ENCODE data around the gene NF1.
"Not testable (repeated sequence)": the region's sequence is repeated elsewhere in the genome, so short reads cannot be mapped to it uniquely, and the experiment has no call there.

The NF1 gene

DNA sequence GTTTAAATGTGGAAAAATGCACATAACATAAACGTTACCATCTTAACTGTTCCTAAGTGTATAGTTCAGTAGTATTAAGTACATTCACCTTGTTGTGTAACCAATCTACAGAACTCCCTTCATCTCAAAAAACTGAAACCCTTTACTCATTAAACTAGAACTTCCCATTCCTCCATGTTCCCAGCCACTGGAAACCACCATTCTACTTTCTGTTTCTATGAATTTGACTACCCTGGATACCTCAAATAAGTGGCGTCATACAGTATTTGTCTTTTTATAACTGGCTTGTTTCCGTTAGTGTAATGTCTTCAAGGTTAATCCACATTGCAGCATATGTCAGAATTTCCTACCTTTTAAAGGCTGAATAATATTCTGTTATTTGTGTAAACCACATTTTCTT is 38.2 kb downstream of the NF1 start:
- no peak for DNase-seq (ENCODE audit: low spot score)

DNA sequence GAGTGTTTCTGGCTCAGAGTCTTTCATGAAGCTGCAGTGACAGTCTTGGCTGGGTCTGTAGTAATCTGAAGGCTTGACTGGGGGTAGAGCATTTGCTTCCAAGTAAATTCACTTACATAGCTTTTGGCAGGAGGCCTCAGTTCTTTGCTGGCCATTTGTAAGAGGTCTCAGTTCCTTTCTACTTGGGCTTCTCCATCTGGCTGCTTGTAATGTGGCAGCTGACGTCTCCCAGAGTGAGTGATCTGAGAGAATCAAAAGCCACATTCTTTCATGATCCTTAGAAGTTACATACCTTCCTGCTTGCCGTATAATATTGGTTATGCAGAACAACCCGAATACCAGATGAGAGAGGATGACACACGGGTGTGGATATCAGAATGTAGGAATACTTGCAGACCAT is 39.8 kb downstream of the NF1 start:
- DNase-seq (ENCODE audit: low spot score), result no peak

DNA sequence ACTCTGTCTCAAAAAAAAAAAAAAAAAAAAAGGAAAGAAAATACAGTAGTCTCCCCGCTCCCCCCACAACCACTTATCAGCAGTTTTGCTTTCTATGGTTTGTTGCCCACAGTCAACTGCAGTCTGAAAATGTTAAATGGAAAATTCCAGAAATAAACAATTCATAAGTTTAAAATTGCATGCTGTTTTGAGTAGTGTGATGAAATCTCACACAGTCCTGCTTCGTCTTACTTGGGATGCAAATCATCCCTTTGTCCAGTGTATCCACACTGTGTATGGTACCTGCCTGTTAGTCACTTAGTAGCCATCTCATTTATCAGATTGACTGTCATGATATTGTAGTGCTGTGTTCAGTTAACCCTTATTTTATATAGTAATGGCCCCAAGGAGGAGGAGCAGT is 41.5 kb downstream of the NF1 start:
- DNase-seq (ENCODE audit: low spot score), result no peak

DNA sequence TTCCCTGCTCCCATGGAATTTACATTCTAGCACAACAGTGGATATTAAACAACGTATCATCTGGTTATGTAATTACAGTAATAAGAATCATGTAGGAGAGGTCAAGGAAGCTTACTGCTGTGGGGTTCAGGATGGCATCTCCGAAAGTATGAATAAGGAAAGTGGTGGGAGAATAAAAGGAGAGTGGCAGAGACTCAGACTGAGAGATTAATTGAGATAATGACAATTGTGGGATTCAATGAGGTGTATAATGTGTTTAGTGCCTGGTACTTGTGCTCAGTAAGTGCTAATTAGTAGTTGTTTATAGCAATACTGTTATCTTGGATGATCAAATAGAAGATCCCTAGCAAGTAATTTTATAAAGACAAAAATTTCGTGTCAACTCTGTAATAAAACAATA is 45.3 kb downstream of the NF1 start:
- no peak for DNase-seq (ENCODE audit: low spot score)

GRCh38 chr17:31144428-31144827 is 49.7 kb downstream of the NF1 start:
- no peak for DNase-seq (ENCODE audit: low spot score)

DNA sequence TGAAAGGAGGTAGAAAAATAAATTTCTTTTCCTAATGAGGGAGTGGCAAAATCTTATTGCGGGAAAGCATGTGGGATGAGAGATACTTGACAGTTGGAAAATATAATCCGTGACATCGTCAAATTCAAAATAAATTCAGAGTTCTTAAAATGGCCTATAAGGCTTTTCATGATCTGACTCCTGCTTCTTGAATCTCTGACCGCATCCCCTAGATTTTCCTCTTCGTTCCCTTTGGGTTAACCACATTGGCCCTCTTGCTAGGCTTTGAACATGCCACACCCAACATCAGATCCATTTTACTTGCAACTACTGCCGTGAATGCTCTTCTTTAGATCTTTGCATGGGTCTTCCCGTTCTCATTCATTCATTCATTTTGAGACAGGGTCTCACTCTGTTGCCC is 50.1 kb downstream of the NF1 start:
- DNase-seq (ENCODE audit: low spot score), result no peak

- DNase-seq (ENCODE audit: low spot score), result no peak
Observed at GRCh38 chr17:31147507-31148202, 52.9 kb downstream of the NF1 start.

DNA sequence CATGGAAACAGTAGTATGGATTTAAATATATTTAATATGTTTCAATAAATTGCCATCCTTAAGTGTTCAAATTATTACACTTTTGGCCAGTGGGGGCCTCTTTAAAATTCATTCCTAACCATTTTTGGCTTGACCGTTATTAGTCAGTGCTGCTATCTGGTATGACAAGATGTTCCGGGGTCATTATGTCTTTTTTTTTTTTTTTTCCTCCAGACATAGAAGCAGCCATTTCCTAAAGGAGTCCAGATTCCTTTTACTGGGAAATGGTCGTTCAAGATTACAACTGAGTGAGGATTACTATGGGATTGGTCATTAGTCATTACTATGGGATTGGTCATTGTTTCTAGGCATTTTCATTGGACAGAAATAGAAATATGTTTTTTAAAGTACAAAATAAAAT is 53.4 kb downstream of the NF1 start:
- no peak for DNase-seq (ENCODE audit: low spot score)

- DNase-seq (ENCODE audit: low spot score), result no peak
Observed at GRCh38 chr17:31152271-31152670, 57.5 kb downstream of the NF1 start.

DNA sequence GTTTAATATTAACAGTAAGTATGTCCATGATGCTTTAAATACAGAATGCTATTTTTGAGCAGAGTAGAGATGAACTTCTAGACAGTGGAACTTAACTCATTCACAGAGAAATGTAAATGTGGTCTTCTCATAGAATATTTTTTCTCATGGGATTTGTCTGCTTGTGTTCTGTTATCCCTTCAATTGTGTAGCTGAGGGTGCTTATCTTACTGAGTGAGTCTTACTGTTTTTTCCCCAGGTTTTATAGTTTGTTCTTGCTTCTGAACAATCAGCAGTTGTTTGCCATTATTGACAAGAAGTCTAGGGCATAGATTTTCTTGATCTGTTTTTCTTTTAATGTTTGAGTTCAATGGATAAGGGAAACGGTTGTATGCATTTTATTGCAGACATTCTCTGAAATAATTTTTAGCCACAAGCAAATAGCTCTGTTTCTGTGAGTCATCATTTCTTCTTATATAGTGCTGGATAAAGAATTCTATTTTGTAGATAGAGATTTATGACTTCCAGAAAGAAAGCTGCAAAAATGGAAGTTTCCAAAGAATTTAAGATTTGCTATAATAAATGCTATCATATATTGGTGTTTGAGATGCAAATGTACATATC is 60.5 kb downstream of the NF1 start:
- DNase-seq (ENCODE audit: low spot score), result no peak

- no peak for DNase-seq (ENCODE audit: low spot score)
Observed at GRCh38 chr17:31156326-31156725, 61.5 kb downstream of the NF1 start.

- DNase-seq (ENCODE audit: low spot score), result not testable (repeated sequence)
Observed at GRCh38 chr17:31156864-31157263, 62.1 kb downstream of the NF1 start.

- DNase-seq (ENCODE audit: low spot score), result no peak
Observed at GRCh38 chr17:31158746-31159377, 64.1 kb downstream of the NF1 start.

- DNase-seq (ENCODE audit: low spot score), result no peak
Observed at GRCh38 chr17:31163091-31163781, 68.5 kb downstream of the NF1 start.

DNA sequence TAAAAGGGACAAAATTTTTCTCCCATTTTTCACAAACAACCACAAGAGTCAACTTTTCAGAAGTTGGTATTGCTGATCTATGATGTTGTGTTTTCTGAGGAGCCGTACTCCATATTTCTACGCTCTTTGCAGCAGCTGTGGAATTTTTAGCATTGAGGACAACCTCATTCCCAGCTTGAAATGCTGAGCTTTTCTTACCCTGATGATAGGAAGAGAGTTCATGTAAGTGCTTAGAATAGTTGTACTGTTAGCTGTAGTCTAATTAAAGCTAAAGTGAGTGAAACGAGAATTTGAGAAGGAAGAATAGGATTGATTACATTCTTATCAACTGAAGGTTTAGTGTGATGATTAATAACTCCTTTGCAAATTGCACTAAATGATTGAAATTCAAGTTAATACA is 72.3 kb downstream of the NF1 start:
- no peak for DNase-seq (ENCODE audit: low spot score)

- DNase-seq (ENCODE audit: low spot score), result no peak
Observed at GRCh38 chr17:31171701-31172100, 76.9 kb downstream of the NF1 start.

- DNase-seq (ENCODE audit: low spot score), result no peak
Observed at GRCh38 chr17:31172388-31172787, 77.6 kb downstream of the NF1 start.

GRCh38 chr17:31174215-31174614 is 79.4 kb downstream of the NF1 start:
- no peak for DNase-seq (ENCODE audit: low spot score)

DNA sequence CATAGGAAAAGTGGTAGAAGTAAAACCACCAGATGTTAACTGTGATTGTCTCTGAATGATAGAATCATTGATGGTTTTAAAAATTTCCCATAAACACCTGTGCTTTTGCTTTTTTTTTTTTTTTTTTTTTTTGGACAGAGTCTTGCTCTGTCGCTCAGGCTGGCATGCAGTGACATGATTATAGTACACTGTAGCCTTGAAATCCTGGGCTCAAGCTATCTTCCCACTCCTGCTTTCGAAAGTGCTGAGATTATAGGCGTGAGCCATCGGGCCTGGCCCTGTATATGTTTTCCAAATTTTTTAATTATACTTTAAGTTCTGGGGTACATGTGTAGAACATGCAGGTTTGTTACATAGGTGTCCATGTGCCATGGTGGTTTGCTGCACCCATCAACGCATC is 80.5 kb downstream of the NF1 start:
- DNase-seq (ENCODE audit: low spot score), result no peak

- not testable (repeated sequence) for DNase-seq (ENCODE audit: low spot score)
Observed at GRCh38 chr17:31176143-31176542, 81.4 kb downstream of the NF1 start.

DNA sequence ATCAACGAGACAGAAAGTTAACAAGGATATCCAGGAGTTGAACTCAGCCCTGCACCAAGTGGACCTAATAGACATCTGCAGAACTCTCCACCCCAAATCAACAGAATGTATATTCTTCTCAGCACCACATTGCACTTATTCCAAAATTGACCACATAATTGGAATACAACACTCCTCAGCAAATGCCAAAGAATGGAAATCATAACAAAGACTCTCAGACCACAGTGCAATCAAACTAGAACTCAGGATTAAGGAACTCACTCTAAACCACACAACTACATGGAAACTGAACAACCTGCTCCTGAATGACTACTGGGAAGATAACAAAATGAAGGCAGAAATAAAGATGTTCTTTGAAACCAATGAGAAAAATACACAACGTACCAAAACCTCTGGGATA is 84.2 kb downstream of the NF1 start:
- DNase-seq (ENCODE audit: low spot score), result not testable (repeated sequence)

GRCh38 chr17:31195305-31195704 is 100.5 kb downstream of the NF1 start:
- DNase-seq (ENCODE audit: low spot score), result no peak

DNA sequence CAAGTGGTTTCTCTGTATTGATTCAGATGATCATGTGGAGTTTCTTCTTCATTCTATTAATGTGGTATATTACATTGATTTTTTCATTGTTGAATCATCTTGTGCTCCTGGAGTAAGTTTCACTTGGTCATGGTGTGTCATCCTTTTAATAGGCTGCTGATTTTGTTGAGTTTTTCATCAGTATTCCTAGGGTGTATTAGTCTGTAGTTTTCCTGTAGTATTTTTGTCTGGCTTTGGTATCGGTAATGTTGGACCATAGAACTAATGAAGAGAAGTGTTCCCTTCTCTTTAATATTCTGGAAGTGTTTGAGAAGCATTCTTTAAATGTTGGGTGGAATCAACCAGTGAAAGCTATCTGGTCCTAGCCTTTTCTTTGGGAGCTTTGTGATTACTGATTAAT is 103.2 kb downstream of the NF1 start:
- no peak for DNase-seq (ENCODE audit: low spot score)
